Neural cell (in vitro differentiated cells): ENCODE measurements around the gene MAPRE3. TPM values are rescaled to one million over a fixed set of nuclear protein-coding genes. Genes with fewer than 3 reads are reported as not detected.

Experiments
- H2AFZ ChIP-seq: fragments of 200-600, 300-800 bp; sonication (generic), shearing (Covaris generic); 2 replicates; pipeline ENCODE4 v1.6.0; 2014; ENCODE audit warnings: low read depth, mild to moderate bottlenecking, antibody characterized with exemption, low read length, moderate library complexity
- H3F3A ChIP-seq: fragments of 200-600 bp; shearing (Covaris generic); 2 replicates; pipeline ENCODE4 v1.6.1; 2016; ENCODE audit warnings: mild to moderate bottlenecking, moderate library complexity, mixed read lengths, antibody characterized with exemption, low read length; ENCODE audit not compliant: insufficient read depth, poor library complexity, severe bottlenecking
- H3K27ac ChIP-seq: fragments of 200-600, 300-800 bp; sonication (generic), shearing (Covaris generic); 2 replicates; pipeline ENCODE4 v1.5.1; 2014; ENCODE audit warnings: mild to moderate bottlenecking, low read length, moderate library complexity
- H3K27me3 ChIP-seq: fragments of 300-800, 200-600 bp; sonication (generic), shearing (Covaris generic); 2 replicates; pipeline ENCODE4 v1.6.0; 2014; ENCODE audit warnings: mild to moderate bottlenecking, low read depth, low read length, moderate library complexity; ENCODE audit not compliant: insufficient read depth
- H3K36me3 ChIP-seq: fragments of 300-800, 200-600 bp; sonication (generic), shearing (Covaris generic); 2 replicates; pipeline ENCODE4 v1.5.1; 2014; ENCODE audit warnings: mild to moderate bottlenecking, antibody characterized with exemption, low read length, moderate library complexity; ENCODE audit not compliant: insufficient read depth
- H3K4me2 ChIP-seq: fragments of 300-800, 200-600 bp; sonication (generic), shearing (Covaris generic); 2 replicates; pipeline ENCODE4 v1.6.0; 2014; ENCODE audit warnings: mild to moderate bottlenecking, low read length
- H3K4me3 ChIP-seq: fragments of 300-800, 200-600 bp; sonication (generic), shearing (Covaris generic); 2 replicates; pipeline ENCODE4 v1.5.1; 2014; ENCODE audit warnings: mild to moderate bottlenecking, low read length, moderate library complexity
- H3K79me2 ChIP-seq: fragments of 200-600 bp; shearing (Covaris generic); replicated peaks from 2 replicates; pipeline ENCODE4 v1.6.0; 2014; ENCODE audit warnings: mild to moderate bottlenecking, low read length, moderate library complexity; ENCODE audit not compliant: insufficient read depth
- H3K9ac ChIP-seq: fragments of 300-800, 200-600 bp; sonication (generic), shearing (Covaris generic); 2 replicates; pipeline ENCODE4 v1.6.1; 2016; ENCODE audit warnings: mild to moderate bottlenecking, low read length, mixed read lengths
- H3K9me2 ChIP-seq: fragments of 200-600 bp; shearing (Covaris generic); 2 replicates; pipeline ENCODE4 v1.6.1; 2016; ENCODE audit warnings: mild to moderate bottlenecking, low read length, mixed read lengths; ENCODE audit not compliant: insufficient read depth
- H3K9me3 ChIP-seq: fragments of 200-600, 300-800 bp; sonication (generic), shearing (Covaris generic); 2 replicates; pipeline ENCODE4 v1.6.1; 2016; ENCODE audit warnings: mild to moderate bottlenecking, mixed run types, low read length, moderate library complexity, mixed read lengths
- H4K20me1 ChIP-seq: fragments of 200-600 bp; shearing (Covaris generic); 2 replicates; pipeline ENCODE4 v1.6.1; 2016; ENCODE audit warnings: mild to moderate bottlenecking, mixed run types; ENCODE audit not compliant: insufficient read depth
- CTCF ChIP-seq: fragments of 450-650 bp; IDR thresholded peaks from 2 replicates; pipeline ENCODE4 v1.5.1; 2014; ENCODE audit warnings: antibody characterized with exemption, mild to moderate bottlenecking, moderate library complexity; ENCODE audit not compliant: poor library complexity, severe bottlenecking
- EP300 ChIP-seq: fragments of 450-650 bp; conservative IDR thresholded peaks from 2 replicates; pipeline ENCODE4 v1.6.1; 2014; ENCODE audit warnings: antibody characterized with exemption, mild to moderate bottlenecking, moderate library complexity; ENCODE audit not compliant: poor library complexity, severe bottlenecking
- EZH2 ChIP-seq: fragments of 200-600, 300-800 bp; shearing (Covaris generic), sonication (generic); IDR thresholded peaks from 2 replicates; pipeline ENCODE4 v1.6.1; 2014; ENCODE audit warnings: antibody characterized with exemption, low read length, borderline replicate concordance, mild to moderate bottlenecking; ENCODE audit not compliant: insufficient read depth, poor library complexity, severe bottlenecking
- MXI1 ChIP-seq: fragments of 450-650 bp; conservative IDR thresholded peaks from 2 replicates; pipeline ENCODE4 v1.6.1; 2014; ENCODE audit warnings: antibody characterized with exemption, mild to moderate bottlenecking; ENCODE audit not compliant: poor library complexity, severe bottlenecking
- POLR2AphosphoS5 ChIP-seq: IDR thresholded peaks from 2 replicates; pipeline ENCODE4 v1.6.1; 2012
- RAD21 ChIP-seq: fragments of 450-650 bp; conservative IDR thresholded peaks from 2 replicates; pipeline ENCODE4 v1.6.1; 2014; ENCODE audit warnings: antibody characterized with exemption, mild to moderate bottlenecking, moderate library complexity
- REST ChIP-seq: IDR thresholded peaks from 2 replicates; pipeline ENCODE4 v1.6.1; 2012; ENCODE audit warnings: borderline replicate concordance
- SMC3 ChIP-seq: fragments of 450-650 bp; conservative IDR thresholded peaks from 2 replicates; pipeline ENCODE4 v1.6.1; 2014; ENCODE audit warnings: antibody characterized with exemption, mild to moderate bottlenecking, moderate library complexity; ENCODE audit not compliant: poor library complexity
- TAF1 ChIP-seq: IDR thresholded peaks from 2 replicates; pipeline ENCODE4 v1.6.1; 2012; ENCODE audit warnings: low read depth
- polyA plus RNA-seq: library from polyadenylated mRNA; depleted of rRNA; stranded (reverse); fragments of >200 nt; gene quantifications from 2 replicates; pipeline ENCODE4 v1.2.3, GENCODE V29; 2014

MAPRE3 gene
- polyA plus RNA-seq, 1 donor from 2014 or later = 69.2 TPM

GRCh38 chr2:27050996-27051901 lies 80.8 kb downstream of the MAPRE3 start, which contains the start of gene AGBL5:
Gene AGBL5, plus strand, starts transcription at chr2:27051668. Its CDS starts 1,291 bp downstream, at chr2:27052959.
- Histone ChIP-seq H3K79me2 (peaks cover 7% of the 10 kb centered on the region), H3K36me3 (no peaks in the 10 kb centered on the region), H3K9me2 (no peaks in the 10 kb centered on the region), H4K20me1 (no peaks in the 10 kb centered on the region), H3K27me3 (no peaks in the 10 kb centered on the region), H3K4me2 (peak within 1 kb of the TSS; percentile 74), H3K9me3 (no peaks in the 10 kb centered on the region), H3K9ac (peak within 1 kb of the TSS; percentile 92), H3F3A (peaks cover 6% of the 10 kb centered on the region), H2AFZ (peak within 1 kb of the TSS; percentile 75), H3K27ac (peak within 1 kb of the TSS; percentile 90), H3K4me3 (peak within 1 kb of the TSS; percentile 89)
- TF ChIP-seq REST = peak; percentile 91
- TF ChIP-seq EP300 = no peak
- TF ChIP-seq MXI1 = peak; percentile 66
- peak; percentile 41 for TF ChIP-seq SMC3
- peak; percentile 31 for TF ChIP-seq RAD21
- TF ChIP-seq EZH2 = no peak
- peak; percentile 97 for TF ChIP-seq POLR2AphosphoS5
- peak; percentile 82 for TF ChIP-seq TAF1
- no peak for TF ChIP-seq CTCF

GRCh38 chr2:27051902-27052645 lies 81.6 kb downstream of the MAPRE3 start:
- peak overlapping the region; percentile 74 for H3K4me2 ChIP-seq
- H3K9ac ChIP-seq = peak overlapping the region; percentile 92
- no peaks in the 10 kb centered on the region for H3K9me3 ChIP-seq
- H3K79me2 ChIP-seq = peaks cover 7% of the 10 kb centered on the region
- no peaks in the 10 kb centered on the region for H4K20me1 ChIP-seq
- peak overlapping the region; percentile 89 for H3K4me3 ChIP-seq
- TF ChIP-seq TAF1 (no peak), POLR2AphosphoS5 (no peak), EZH2 (no peak), EP300 (no peak), RAD21 (no peak), CTCF (no peak), REST (no peak), MXI1 (no peak), SMC3 (no peak)
- H3F3A ChIP-seq = peaks cover 6% of the 10 kb centered on the region
- H3K27me3 ChIP-seq = no peaks in the 10 kb centered on the region
- peak overlapping the region; percentile 90 for H3K27ac ChIP-seq
- H3K9me2 ChIP-seq = no peaks in the 10 kb centered on the region
- H2AFZ ChIP-seq = peak overlapping the region; percentile 63
- H3K36me3 ChIP-seq = no peaks in the 10 kb centered on the region
